Liver (tissue), 9 donors: Measurements from ENCODE around the gene ZKSCAN4. TPM values are rescaled to one million over a fixed set of nuclear protein-coding genes. Genes with fewer than 3 reads are reported as not detected.

Experiments used
- DNase-seq: peaks from one replicate; pipeline ENCODE4 v3.0.0-alpha.2; 2017; ENCODE audit warnings: low spot score
- H3K27ac ChIP-seq, 2 donors: one replicate each; pipeline ENCODE4 v1.7.0; 2013; ENCODE audit warnings: inconsistent platforms in 2 of 2, low read length in 2 of 2, control low read depth in 1 of 2, low read depth in 1 of 2, mild to moderate bottlenecking in 1 of 2
- H3K27me3 ChIP-seq, 4 donors: one replicate each; pipeline versions ENCODE4 v1.6.1 to v1.7.0; 2013; ENCODE audit warnings: low read length in 3 of 4, inconsistent platforms in 1 of 4, mild to moderate bottlenecking in 1 of 4, moderate library complexity in 1 of 4; ENCODE audit not compliant: control insufficient read depth in 4 of 4, insufficient read depth in 4 of 4
- H3K36me3 ChIP-seq, 4 donors: one replicate each; pipeline versions ENCODE4 v1.6.1 to v1.7.0; 2013; ENCODE audit warnings: low read length in 3 of 4, mild to moderate bottlenecking in 3 of 4, low read depth in 1 of 4, moderate library complexity in 1 of 4; ENCODE audit not compliant: control insufficient read depth in 4 of 4, insufficient read depth in 3 of 4
- H3K4me1 ChIP-seq, 4 donors: one replicate each; pipeline versions ENCODE4 v1.6.1 to v1.7.0; 2013; ENCODE audit warnings: low read length in 3 of 4, mild to moderate bottlenecking in 3 of 4, moderate library complexity in 1 of 4; ENCODE audit not compliant: control insufficient read depth in 4 of 4, insufficient read depth in 4 of 4
- H3K4me3 ChIP-seq, 3 donors: one replicate each; pipeline versions ENCODE4 v1.6.1 to v1.7.0; 2013; ENCODE audit warnings: low read length in 3 of 3, control low read depth in 1 of 3, low read depth in 1 of 3, mild to moderate bottlenecking in 1 of 3
- H3K9ac ChIP-seq, 2 donors: one replicate each; pipeline ENCODE4 v1.7.0; 2013; ENCODE audit warnings: low read length in 2 of 2, mild to moderate bottlenecking in 2 of 2, moderate library complexity in 2 of 2, control low read depth in 1 of 2, low read depth in 1 of 2
- H3K9me3 ChIP-seq, 4 donors: one replicate each; pipeline versions ENCODE4 v1.6.1 to v1.7.0; 2013; ENCODE audit warnings: low read length in 3 of 4; ENCODE audit not compliant: control insufficient read depth in 4 of 4
- EGR1 ChIP-seq, 2 donors: IDR thresholded peaks; 2 replicates each; pipeline ENCODE4 v1.6.1; 2016 to 2018; ENCODE audit warnings: antibody characterized with exemption in 2 of 2, low read depth in 2 of 2
- FOXA1 ChIP-seq: IDR thresholded peaks from 2 replicates; pipeline ENCODE4 v1.6.1; 2016; ENCODE audit warnings: antibody characterized with exemption
- FOXA2 ChIP-seq: IDR thresholded peaks from 2 replicates; pipeline ENCODE4 v1.6.1; 2016; ENCODE audit warnings: antibody characterized with exemption
- GABPA ChIP-seq, 2 donors: IDR thresholded peaks in 1 of 2; conservative IDR thresholded peaks in 1 of 2; 2 replicates each; pipeline ENCODE4 v1.6.1; 2016; ENCODE audit warnings: antibody characterized with exemption in 2 of 2, mild to moderate bottlenecking in 1 of 2, moderate library complexity in 1 of 2
- HNF4A ChIP-seq, 2 donors: conservative IDR thresholded peaks; 2 replicates each; pipeline ENCODE4 v1.6.1; 2016; ENCODE audit warnings: antibody characterized with exemption in 2 of 2, mild to moderate bottlenecking in 2 of 2
- JUND ChIP-seq, 2 donors: IDR thresholded peaks; 2 replicates each; pipeline ENCODE4 v1.6.1; 2016; ENCODE audit warnings: antibody characterized with exemption in 2 of 2
- NR2F2 ChIP-seq: IDR thresholded peaks from 2 replicates; pipeline ENCODE4 v1.6.1; 2016; ENCODE audit warnings: antibody characterized with exemption
- RAD21 ChIP-seq, 2 donors: IDR thresholded peaks; 2 replicates each; pipeline ENCODE4 v1.6.1; 2016; ENCODE audit warnings: antibody characterized with exemption in 2 of 2, mild to moderate bottlenecking in 2 of 2
- RXRA ChIP-seq, 2 donors: IDR thresholded peaks; 2 replicates each; pipeline ENCODE4 v1.6.1; 2017 to 2018; ENCODE audit warnings: antibody characterized with exemption in 2 of 2, mild to moderate bottlenecking in 1 of 2
- SP1 ChIP-seq: IDR thresholded peaks from 2 replicates; pipeline ENCODE4 v1.6.1; 2018; ENCODE audit warnings: antibody characterized with exemption, mild to moderate bottlenecking
- TAF1 ChIP-seq: conservative IDR thresholded peaks from 2 replicates; pipeline ENCODE4 v1.6.1; 2016; ENCODE audit warnings: antibody characterized with exemption, mild to moderate bottlenecking
- YY1 ChIP-seq: IDR thresholded peaks from 2 replicates; pipeline ENCODE4 v1.6.1; 2016; ENCODE audit warnings: antibody characterized with exemption, mild to moderate bottlenecking
- WGBS: extraction: QIAGEN DNeasy Blood & Tissue Kit; methylation state at CpG from one replicate; pipeline ENCODE4 v1.1.7; 2013; 5-methylcytosine and 5-hydroxymethylcytosine counted together
- polyA plus RNA-seq, 2 donors: library from polyadenylated mRNA; stranded (reverse) in 1 of 2; unstranded in 1 of 2; fragments of 200-250 nt in 1 of 2; fragments of >200 nt in 1 of 2; fragmentation: Nextera tagmentation in 1 of 2; extraction: Ambion mirVana in 1 of 2; gene quantifications; one replicate each; pipeline versions ENCODE4 v1.2.1 to v1.2.3, GENCODE V29; 2013 to 2015
- total RNA-seq, 2 donors: library from RNA; depleted of rRNA; stranded (reverse); fragments of >200 nt; gene quantifications; one replicate each; pipeline ENCODE4 v1.2.3, GENCODE V29; 2014
- TF ChIP-seq, protein P1 (sequence below): IDR thresholded peaks from 2 replicates; pipeline ENCODE4 v1.6.1; 2016; ENCODE audit warnings: antibody characterized with exemption
- TF ChIP-seq, protein P2 (sequence below): IDR thresholded peaks from 2 replicates; pipeline ENCODE4 v1.6.1; 2016; ENCODE audit warnings: antibody characterized with exemption
- TF ChIP-seq, protein P3 (sequence below): IDR thresholded peaks from 2 replicates; pipeline ENCODE4 v1.6.1; 2016; ENCODE audit warnings: antibody characterized with exemption, mild to moderate bottlenecking
- TF ChIP-seq, protein P4 (sequence below): IDR thresholded peaks from 2 replicates; pipeline ENCODE4 v1.6.1; 2016; ENCODE audit warnings: antibody characterized with exemption
- TF ChIP-seq, protein P5 (sequence below): fragments of 150-350 bp; IDR thresholded peaks from 2 replicates; pipeline ENCODE4 v1.5.1; 2017; ENCODE audit warnings: improper control_type of control experiment, low read depth, low read length; ENCODE audit not compliant: missing input control
- donor health status: healthy.
- donor health status: healthy.
- donor health status: healthy.
- donor health status: healthy.
- donor health status: healthy.

The ZKSCAN4 gene
- total and polyA plus RNA-seq, 4 donors, result 1.4 to 4.7 (median 2.6) TPM

DNA sequence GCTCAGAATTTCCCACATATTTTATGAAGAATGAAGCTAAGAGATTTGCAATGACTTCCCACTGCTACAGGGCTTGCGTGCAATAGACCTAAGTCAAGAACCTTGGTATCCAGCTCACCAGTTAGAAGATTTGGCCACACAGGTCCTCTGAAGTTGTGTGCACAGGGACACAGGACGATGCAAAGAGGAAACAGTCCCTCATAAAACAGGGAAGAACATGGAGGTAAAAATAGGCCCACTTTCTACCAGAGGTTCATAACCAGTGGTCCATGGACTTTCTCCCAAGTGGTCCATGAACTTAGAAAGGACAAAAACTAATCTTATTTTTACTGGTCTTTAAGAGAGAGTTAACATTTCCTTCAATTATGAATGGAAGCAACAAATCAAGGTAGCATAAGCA lies 1.3 kb downstream of the ZKSCAN4 start:
- no peak for DNase-seq
- no peak overlapping the region for H3K27ac ChIP-seq
- WGBS, result 83% methylated on average over 2 of the region's 2 CpGs
- TF ChIP-seq RXRA (IDR thresholded peaks at IDR 0.05) (no peak), RAD21 (IDR thresholded peaks at IDR 0.05) (no peak), EGR1 (IDR thresholded peaks at IDR 0.05; ENCODE audit: low read depth in 2 of 2) (no peak), SP1 (no peak), FOXA1 (no peak), TAF1 (no peak), GABPA (IDR thresholded peaks at IDR 0.05 in 1 of 2, conservative IDR thresholded peaks at IDR 0.05 in 1 of 2) (no peak), JUND (IDR thresholded peaks at IDR 0.05) (no peak), FOXA2 (no peak), NR2F2 (no peak), YY1 (no peak), HNF4A (conservative IDR thresholded peaks at IDR 0.05) (no peak)
- TF ChIP-seq, protein P1, sequence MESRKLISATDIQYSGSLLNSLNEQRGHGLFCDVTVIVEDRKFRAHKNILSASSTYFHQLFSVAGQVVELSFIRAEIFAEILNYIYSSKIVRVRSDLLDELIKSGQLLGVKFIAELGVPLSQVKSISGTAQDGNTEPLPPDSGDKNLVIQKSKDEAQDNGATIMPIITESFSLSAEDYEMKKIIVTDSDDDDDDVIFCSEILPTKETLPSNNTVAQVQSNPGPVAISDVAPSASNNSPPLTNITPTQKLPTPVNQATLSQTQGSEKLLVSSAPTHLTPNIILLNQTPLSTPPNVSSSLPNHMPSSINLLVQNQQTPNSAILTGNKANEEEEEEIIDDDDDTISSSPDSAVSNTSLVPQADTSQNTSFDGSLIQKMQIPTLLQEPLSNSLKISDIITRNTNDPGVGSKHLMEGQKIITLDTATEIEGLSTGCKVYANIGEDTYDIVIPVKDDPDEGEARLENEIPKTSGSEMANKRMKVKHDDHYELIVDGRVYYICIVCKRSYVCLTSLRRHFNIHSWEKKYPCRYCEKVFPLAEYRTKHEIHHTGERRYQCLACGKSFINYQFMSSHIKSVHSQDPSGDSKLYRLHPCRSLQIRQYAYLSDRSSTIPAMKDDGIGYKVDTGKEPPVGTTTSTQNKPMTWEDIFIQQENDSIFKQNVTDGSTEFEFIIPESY, result no peak
- TF ChIP-seq, protein P2, sequence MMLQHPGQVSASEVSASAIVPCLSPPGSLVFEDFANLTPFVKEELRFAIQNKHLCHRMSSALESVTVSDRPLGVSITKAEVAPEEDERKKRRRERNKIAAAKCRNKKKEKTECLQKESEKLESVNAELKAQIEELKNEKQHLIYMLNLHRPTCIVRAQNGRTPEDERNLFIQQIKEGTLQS, result no peak
- TF ChIP-seq, protein P3, sequence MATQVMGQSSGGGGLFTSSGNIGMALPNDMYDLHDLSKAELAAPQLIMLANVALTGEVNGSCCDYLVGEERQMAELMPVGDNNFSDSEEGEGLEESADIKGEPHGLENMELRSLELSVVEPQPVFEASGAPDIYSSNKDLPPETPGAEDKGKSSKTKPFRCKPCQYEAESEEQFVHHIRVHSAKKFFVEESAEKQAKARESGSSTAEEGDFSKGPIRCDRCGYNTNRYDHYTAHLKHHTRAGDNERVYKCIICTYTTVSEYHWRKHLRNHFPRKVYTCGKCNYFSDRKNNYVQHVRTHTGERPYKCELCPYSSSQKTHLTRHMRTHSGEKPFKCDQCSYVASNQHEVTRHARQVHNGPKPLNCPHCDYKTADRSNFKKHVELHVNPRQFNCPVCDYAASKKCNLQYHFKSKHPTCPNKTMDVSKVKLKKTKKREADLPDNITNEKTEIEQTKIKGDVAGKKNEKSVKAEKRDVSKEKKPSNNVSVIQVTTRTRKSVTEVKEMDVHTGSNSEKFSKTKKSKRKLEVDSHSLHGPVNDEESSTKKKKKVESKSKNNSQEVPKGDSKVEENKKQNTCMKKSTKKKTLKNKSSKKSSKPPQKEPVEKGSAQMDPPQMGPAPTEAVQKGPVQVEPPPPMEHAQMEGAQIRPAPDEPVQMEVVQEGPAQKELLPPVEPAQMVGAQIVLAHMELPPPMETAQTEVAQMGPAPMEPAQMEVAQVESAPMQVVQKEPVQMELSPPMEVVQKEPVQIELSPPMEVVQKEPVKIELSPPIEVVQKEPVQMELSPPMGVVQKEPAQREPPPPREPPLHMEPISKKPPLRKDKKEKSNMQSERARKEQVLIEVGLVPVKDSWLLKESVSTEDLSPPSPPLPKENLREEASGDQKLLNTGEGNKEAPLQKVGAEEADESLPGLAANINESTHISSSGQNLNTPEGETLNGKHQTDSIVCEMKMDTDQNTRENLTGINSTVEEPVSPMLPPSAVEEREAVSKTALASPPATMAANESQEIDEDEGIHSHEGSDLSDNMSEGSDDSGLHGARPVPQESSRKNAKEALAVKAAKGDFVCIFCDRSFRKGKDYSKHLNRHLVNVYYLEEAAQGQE, result no peak
- TF ChIP-seq, protein P4, sequence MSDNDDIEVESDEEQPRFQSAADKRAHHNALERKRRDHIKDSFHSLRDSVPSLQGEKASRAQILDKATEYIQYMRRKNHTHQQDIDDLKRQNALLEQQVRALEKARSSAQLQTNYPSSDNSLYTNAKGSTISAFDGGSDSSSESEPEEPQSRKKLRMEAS, result no peak
- TF ChIP-seq, protein P5, sequence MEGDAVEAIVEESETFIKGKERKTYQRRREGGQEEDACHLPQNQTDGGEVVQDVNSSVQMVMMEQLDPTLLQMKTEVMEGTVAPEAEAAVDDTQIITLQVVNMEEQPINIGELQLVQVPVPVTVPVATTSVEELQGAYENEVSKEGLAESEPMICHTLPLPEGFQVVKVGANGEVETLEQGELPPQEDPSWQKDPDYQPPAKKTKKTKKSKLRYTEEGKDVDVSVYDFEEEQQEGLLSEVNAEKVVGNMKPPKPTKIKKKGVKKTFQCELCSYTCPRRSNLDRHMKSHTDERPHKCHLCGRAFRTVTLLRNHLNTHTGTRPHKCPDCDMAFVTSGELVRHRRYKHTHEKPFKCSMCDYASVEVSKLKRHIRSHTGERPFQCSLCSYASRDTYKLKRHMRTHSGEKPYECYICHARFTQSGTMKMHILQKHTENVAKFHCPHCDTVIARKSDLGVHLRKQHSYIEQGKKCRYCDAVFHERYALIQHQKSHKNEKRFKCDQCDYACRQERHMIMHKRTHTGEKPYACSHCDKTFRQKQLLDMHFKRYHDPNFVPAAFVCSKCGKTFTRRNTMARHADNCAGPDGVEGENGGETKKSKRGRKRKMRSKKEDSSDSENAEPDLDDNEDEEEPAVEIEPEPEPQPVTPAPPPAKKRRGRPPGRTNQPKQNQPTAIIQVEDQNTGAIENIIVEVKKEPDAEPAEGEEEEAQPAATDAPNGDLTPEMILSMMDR, result no peak
- H3K9ac ChIP-seq, result no peak overlapping the region
- H3K27me3 ChIP-seq, result no peaks in the 10 kb centered on the region
- no peaks in the 10 kb centered on the region for H3K9me3 ChIP-seq
- peaks cover 0 to 29% (median 15%) of the 10 kb centered on the region in 4 donors for H3K36me3 ChIP-seq
- H3K4me3 ChIP-seq, result peak overlapping the region in 1 of 3 donors; percentile 14
- peaks cover 0 to 23% (median 14%) of the 10 kb centered on the region in 4 donors for H3K4me1 ChIP-seq
